ENCODE measurements around the gene FTSJ1.

Gene FTSJ1

GRCh38 chrX:48467281-48467761 is 8.7 kb upstream of the FTSJ1 start:
- TF ChIP-seq CTCF (conservative IDR thresholded peaks at IDR 0.05; ENCODE audit: low read length), result no peak
- peak overlapping the region; percentile 55 for H3K4me3 ChIP-seq (ENCODE audit: low read length)
- no peak for DNase-seq (ENCODE audit: low read depth)

GRCh38 chrX:48468247-48468671 is 7.7 kb upstream of the FTSJ1 start:
- TF ChIP-seq CTCF (conservative IDR thresholded peaks at IDR 0.05; ENCODE audit: low read length), result no peak
- H3K4me3 ChIP-seq (ENCODE audit: low read length), result peak overlapping the region; percentile 55
- no peak for DNase-seq (ENCODE audit: low read depth)

GRCh38 chrX:48468693-48469691 is 7.0 kb upstream of the FTSJ1 start:
- H3K4me3 ChIP-seq (ENCODE audit: low read length), result peak overlapping the region; percentile 55
- peak; percentile 11; the same call in 1 of the 2 replicates for TF ChIP-seq CTCF (conservative IDR thresholded peaks at IDR 0.05; ENCODE audit: low read length)

GRCh38 chrX:48470110-48470832 is 5.7 kb upstream of the FTSJ1 start, which contains the start of gene SLC38A5:
TSS of gene SLC38A5 (minus strand) at chrX:48470260. CDS start at chrX:48467924, 2,336 bp downstream.
- TF ChIP-seq CTCF (conservative IDR thresholded peaks at IDR 0.05; ENCODE audit: low read length), result no peak
- H3K4me3 ChIP-seq (ENCODE audit: low read length), result peak within 1 kb of the TSS; percentile 55
- DNase-seq (ENCODE audit: low read depth), result no peak

More at GRCh38 chrX:48468693-48469691, 7.0 kb upstream of the FTSJ1 start:
- no peak for DNase-seq (ENCODE audit: low read depth)

GRCh38 chrX:48470833-48471118 is 5.2 kb upstream of the FTSJ1 start:
- DNase-seq (ENCODE audit: low read depth), result no peak
- H3K4me3 ChIP-seq (ENCODE audit: low read length), result no peak overlapping the region
- no peak for TF ChIP-seq CTCF (conservative IDR thresholded peaks at IDR 0.05; ENCODE audit: low read length)

GRCh38 chrX:48471504-48471903 is 4.5 kb upstream of the FTSJ1 start:
- TF ChIP-seq CTCF (conservative IDR thresholded peaks at IDR 0.05; ENCODE audit: low read length), result no peak
- no peak for DNase-seq (ENCODE audit: low read depth)
- no peak overlapping the region for H3K4me3 ChIP-seq (ENCODE audit: low read length)

Measured in AG10803 (cell line).